Stimulated activated naive CD8-positive, alpha-beta T cell treated with anti-CD3 and anti-CD28 coated beads, Interleukin-15, amount 100 ng/mL, for 72 hours (primary cell): ENCODE results near the gene DLL3.
"Not testable (repeated sequence)": the region's sequence is repeated elsewhere in the genome, so short reads cannot be mapped to it uniquely, and the experiment has no call there.

Experiments
- ATAC-seq: fragments of 150-1000 bp; cut with Tn5 transposase; 2 replicates; pipeline ENCODE4 v1.10.0; 2021; ENCODE audit warnings: mild to moderate bottlenecking, moderate library complexity
- DNase-seq, 2 donors: peaks; one replicate each; pipeline ENCODE4 v3.0.0; 2021 to 2022
- H3K27ac Mint-ChIP-seq, 2 donors: one replicate each; pipeline ENCODE4 v1.8.0; 2022; ENCODE audit warnings: mild to moderate bottlenecking in 2 of 2, mixed read lengths in 2 of 2, moderate library complexity in 2 of 2
- H3K27me3 Mint-ChIP-seq: one replicate; pipeline ENCODE4 v1.8.0; 2022; ENCODE audit warnings: mixed read lengths
- H3K4me1 Mint-ChIP-seq: one replicate; pipeline ENCODE4 v1.8.0; 2022; ENCODE audit warnings: mild to moderate bottlenecking, mixed read lengths
- H3K4me3 Mint-ChIP-seq, 2 donors: one replicate each; pipeline ENCODE4 v1.8.0; 2022; ENCODE audit warnings: mild to moderate bottlenecking in 2 of 2, mixed read lengths in 2 of 2, moderate library complexity in 1 of 2
- H3K9me3 Mint-ChIP-seq, 2 donors: one replicate each; pipeline ENCODE4 v1.8.0; 2022; ENCODE audit warnings: mixed read lengths in 2 of 2

DLL3 gene

GRCh38 chr19:39498798-39499642 is at the start of gene DLL3:
DLL3 (plus strand) TSS chr19:39498947; CDS start chr19:39498975, 28 bp downstream.
- ATAC-seq: peak; percentile 45
- Mint-ChIP-seq H3K27me3 (peaks cover 76% of the 10 kb centered on the region), H3K27ac (peak within 1 kb of the TSS in 1 of 2 donors; percentile 42), H3K4me3 (peak within 1 kb of the TSS; percentile 73 to 75), H3K4me1 (peaks cover 37% of the 10 kb centered on the region), H3K9me3 (no peaks in the 10 kb centered on the region)
- peak; percentile 22 to 28 for DNase-seq

GRCh38 chr19:39449116-39449797 is 49.5 kb upstream of the DLL3 start:
- DNase-seq: no peak
- H3K4me3 Mint-ChIP-seq: peak overlapping the region; percentile 93 to 99
- no peaks in the 10 kb centered on the region for H3K27me3 Mint-ChIP-seq
- peak overlapping the region; percentile 68 to 85 for H3K27ac Mint-ChIP-seq
- no peak for ATAC-seq
- peaks cover 74% of the 10 kb centered on the region for H3K4me1 Mint-ChIP-seq
- H3K9me3 Mint-ChIP-seq: no peaks in the 10 kb centered on the region

- DNase-seq, ATAC-seq, H3K27me3 Mint-ChIP-seq, H3K4me3 Mint-ChIP-seq, H3K9me3 Mint-ChIP-seq: not testable (repeated sequence)
- H3K4me1 Mint-ChIP-seq: peaks cover 69% of the 10 kb centered on the region
- H3K27ac Mint-ChIP-seq: peak overlapping the region in 1 of 2 donors; percentile 37
Measured at GRCh38 chr19:39451257-39451656, 47.5 kb upstream of the DLL3 start.

GRCh38 chr19:39463403-39463802 is 35.3 kb upstream of the DLL3 start:
- DNase-seq (no peak), ATAC-seq (no peak)
- no peaks in the 10 kb centered on the region for H3K9me3 Mint-ChIP-seq
- peaks cover 5% of the 10 kb centered on the region for H3K4me1 Mint-ChIP-seq
- no peaks in the 10 kb centered on the region for H3K27me3 Mint-ChIP-seq
- peak overlapping the region in 1 of 2 donors; percentile 75 for H3K27ac Mint-ChIP-seq
- H3K4me3 Mint-ChIP-seq: no peak overlapping the region

- Mint-ChIP-seq H3K4me1 (peaks cover 26% of the 10 kb centered on the region), H3K4me3 (no peak overlapping the region), H3K27ac (no peak overlapping the region), H3K9me3 (no peaks in the 10 kb centered on the region), H3K27me3 (no peaks in the 10 kb centered on the region)
- DNase-seq (no peak), ATAC-seq (no peak)
Measured at GRCh38 chr19:39465956-39466747, 32.6 kb upstream of the DLL3 start.

- no peaks in the 10 kb centered on the region for H3K27me3 Mint-ChIP-seq
- peak overlapping the region in 1 of 2 donors; percentile 59 for H3K27ac Mint-ChIP-seq
- peaks cover 40% of the 10 kb centered on the region for H3K4me1 Mint-ChIP-seq
- H3K4me3 Mint-ChIP-seq: no peak overlapping the region
- no peak for ATAC-seq
- no peaks in the 10 kb centered on the region for H3K9me3 Mint-ChIP-seq
- DNase-seq: no peak
Measured at GRCh38 chr19:39467941-39468340, 30.8 kb upstream of the DLL3 start.

GRCh38 chr19:39469036-39469435 is 29.7 kb upstream of the DLL3 start:
- no peak for ATAC-seq
- no peak for DNase-seq
- Mint-ChIP-seq H3K4me3 (no peak overlapping the region), H3K27me3 (no peaks in the 10 kb centered on the region), H3K9me3 (no peaks in the 10 kb centered on the region), H3K4me1 (peaks cover 43% of the 10 kb centered on the region), H3K27ac (peak overlapping the region in 1 of 2 donors; percentile 59)

- Mint-ChIP-seq H3K4me3 (no peak overlapping the region), H3K9me3 (no peaks in the 10 kb centered on the region), H3K27ac (peak overlapping the region; percentile 66 to 77), H3K27me3 (no peaks in the 10 kb centered on the region), H3K4me1 (peaks cover 48% of the 10 kb centered on the region)
- DNase-seq: no peak
- no peak for ATAC-seq
Measured at GRCh38 chr19:39469567-39469966, 29.2 kb upstream of the DLL3 start.

GRCh38 chr19:39470724-39471339 is 27.9 kb upstream of the DLL3 start:
- ATAC-seq: no peak
- no peak overlapping the region for H3K4me3 Mint-ChIP-seq
- peak overlapping the region in 1 of 2 donors; percentile 59 for H3K27ac Mint-ChIP-seq
- no peaks in the 10 kb centered on the region for H3K9me3 Mint-ChIP-seq
- DNase-seq: no peak
- no peaks in the 10 kb centered on the region for H3K27me3 Mint-ChIP-seq
- peaks cover 50% of the 10 kb centered on the region for H3K4me1 Mint-ChIP-seq

- Mint-ChIP-seq H3K27me3 (no peaks in the 10 kb centered on the region), H3K9me3 (no peaks in the 10 kb centered on the region), H3K27ac (peak overlapping the region; percentile 5 to 93), H3K4me3 (no peak overlapping the region), H3K4me1 (peaks cover 50% of the 10 kb centered on the region)
- no peak for DNase-seq
- ATAC-seq: peak; percentile 3
Measured at GRCh38 chr19:39471756-39472536, 26.8 kb upstream of the DLL3 start.

GRCh38 chr19:39472746-39473442 is 25.9 kb upstream of the DLL3 start:
- no peak overlapping the region for H3K27ac Mint-ChIP-seq
- no peak overlapping the region for H3K4me3 Mint-ChIP-seq
- ATAC-seq (no peak), DNase-seq (no peak)
- no peaks in the 10 kb centered on the region for H3K27me3 Mint-ChIP-seq
- H3K4me1 Mint-ChIP-seq: peaks cover 50% of the 10 kb centered on the region
- H3K9me3 Mint-ChIP-seq: no peaks in the 10 kb centered on the region

GRCh38 chr19:39473443-39473960 is 25.2 kb upstream of the DLL3 start:
- Mint-ChIP-seq H3K27me3 (no peaks in the 10 kb centered on the region), H3K9me3 (no peaks in the 10 kb centered on the region), H3K27ac (no peak overlapping the region), H3K4me3 (no peak overlapping the region), H3K4me1 (peaks cover 50% of the 10 kb centered on the region)
- no peak for DNase-seq
- ATAC-seq: no peak

- Mint-ChIP-seq H3K4me1 (peaks cover 44% of the 10 kb centered on the region), H3K27ac (peak overlapping the region; percentile 67 to 85), H3K27me3 (no peaks in the 10 kb centered on the region), H3K9me3 (no peaks in the 10 kb centered on the region), H3K4me3 (no peak overlapping the region)
- peak; percentile 63 to 64 for DNase-seq
- ATAC-seq: peak; percentile 78
Measured at GRCh38 chr19:39474139-39474620, 24.6 kb upstream of the DLL3 start.

GRCh38 chr19:39475748-39476147 is 23.0 kb upstream of the DLL3 start:
- ATAC-seq: no peak
- H3K27me3 Mint-ChIP-seq: no peaks in the 10 kb centered on the region
- H3K9me3 Mint-ChIP-seq: no peaks in the 10 kb centered on the region
- DNase-seq: no peak
- H3K27ac Mint-ChIP-seq: peak overlapping the region in 1 of 2 donors; percentile 42
- no peak overlapping the region for H3K4me3 Mint-ChIP-seq
- H3K4me1 Mint-ChIP-seq: peaks cover 40% of the 10 kb centered on the region
